HEK293 (cell line): Measurements from ENCODE around the gene QRSL1.

Experiments
- CTCF ChIA-PET: fragments of 350-600 bp; formaldehyde crosslinking; extraction: SDS; loops from one replicate; lab custom pipeline; 2021; ENCODE audit warnings: antibody characterized with exemption; lab: Yijun Ruan, JAX
- POLR2A ChIA-PET: fragments of 300-600 bp; formaldehyde crosslinking; extraction: SDS; loops from one replicate; lab custom pipeline; 2020; ENCODE audit warnings: antibody characterized with exemption, inconsistent platforms; lab: Yijun Ruan, JAX
- H3K27ac ChIP-seq: fragments of 200-500 bp; sonication (Bioruptor generic); 2 replicates; pipeline ENCODE4 v1.5.1; 2014; ENCODE audit warnings: low read depth, low read length, control low read depth, inconsistent platforms; ENCODE audit errors: extremely low read depth
- H3K36me3 ChIP-seq, 2 experiments: fragments of 200-500 bp in 1 of 2; sonication (Bioruptor generic) in 1 of 2; 1 replicate in 1 of 2; 2 replicates in 1 of 2; pipeline ENCODE4 v1.5.1; 2014 to 2017; ENCODE audit warnings: inconsistent platforms in 2 of 2, low read length in 2 of 2; ENCODE audit not compliant: control insufficient read depth in 2 of 2, insufficient read depth in 1 of 2
- H3K4me1 ChIP-seq: fragments of 200-500 bp; sonication (Bioruptor generic); 2 replicates; pipeline ENCODE4 v1.5.1; 2014; ENCODE audit warnings: mild to moderate bottlenecking, low read length, inconsistent platforms; ENCODE audit not compliant: control insufficient read depth, insufficient read depth
- H3K4me3 ChIP-seq: 2 replicates; pipeline ENCODE4 v1.5.1; 2011; ENCODE audit warnings: low read depth, mild to moderate bottlenecking, control low read depth, low read length, moderate library complexity
- H3K9me3 ChIP-seq: fragments of 200-500 bp; sonication (Bioruptor generic); 2 replicates; pipeline ENCODE4 v1.5.1; 2014; ENCODE audit warnings: low read depth, low read length, inconsistent platforms; ENCODE audit not compliant: control insufficient read depth, insufficient read depth
- GLIS1 ChIP-seq: fragments of 450-650 bp; formaldehyde crosslinking; IDR thresholded peaks from 2 replicates; pipeline ENCODE4 v1.5.1; 2016; ENCODE audit warnings: missing biosample characterization, missing genetic modification characterization
- KLF9 ChIP-seq: fragments of 450-650 bp; formaldehyde crosslinking; IDR thresholded peaks from 2 replicates; pipeline ENCODE4 v1.5.1; 2016; ENCODE audit warnings: missing biosample characterization, missing genetic modification characterization, low read depth
- YY1 ChIP-seq: fragments of 450-650 bp; formaldehyde crosslinking; IDR thresholded peaks from 2 replicates; pipeline ENCODE4 v1.5.1; 2018; ENCODE audit warnings: missing biosample characterization, missing genetic modification characterization
- ZEB2 ChIP-seq: fragments of 450-650 bp; formaldehyde crosslinking; IDR thresholded peaks from 2 replicates; pipeline ENCODE4 v1.5.1; 2016; ENCODE audit warnings: missing biosample characterization, missing genetic modification characterization
- ZNF140 ChIP-seq: fragments of 450-650 bp; formaldehyde crosslinking; IDR thresholded peaks from 2 replicates; pipeline ENCODE4 v1.5.1; 2016; ENCODE audit warnings: missing biosample characterization, missing genetic modification characterization
- ZNF2 ChIP-seq: fragments of 450-650 bp; formaldehyde crosslinking; IDR thresholded peaks from 2 replicates; pipeline ENCODE4 v1.5.1; 2016; ENCODE audit warnings: missing biosample characterization, missing genetic modification characterization
- ZNF221 ChIP-seq: fragments of 450-650 bp; formaldehyde crosslinking; IDR thresholded peaks from 2 replicates; pipeline ENCODE4 v1.5.1; 2017; ENCODE audit warnings: missing biosample characterization, missing genetic modification characterization, borderline replicate concordance
- ZNF23 ChIP-seq: fragments of 450-650 bp; formaldehyde crosslinking; IDR thresholded peaks from 2 replicates; pipeline ENCODE4 v1.5.1; 2016; ENCODE audit warnings: missing biosample characterization, missing genetic modification characterization, borderline replicate concordance
- ZNF280D ChIP-seq: fragments of 450-650 bp; formaldehyde crosslinking; IDR thresholded peaks from 2 replicates; pipeline ENCODE4 v1.5.1; 2016; ENCODE audit warnings: missing biosample characterization, missing genetic modification characterization
- ZNF341 ChIP-seq: fragments of 450-650 bp; formaldehyde crosslinking; IDR thresholded peaks from 2 replicates; pipeline ENCODE4; 2016; ENCODE audit warnings: low read depth, missing biosample characterization, missing genetic modification characterization
- ZNF391 ChIP-seq: fragments of 450-650 bp; formaldehyde crosslinking; IDR thresholded peaks from 2 replicates; pipeline ENCODE4 v1.5.1; 2016; ENCODE audit warnings: low read depth, missing biosample characterization, missing genetic modification characterization, borderline replicate concordance
- ZNF48 ChIP-seq: fragments of 450-650 bp; formaldehyde crosslinking; IDR thresholded peaks from 2 replicates; pipeline ENCODE4 v1.5.1; 2016; ENCODE audit warnings: missing biosample characterization, missing genetic modification characterization
- ZNF513 ChIP-seq: fragments of 450-650 bp; IDR thresholded peaks from 2 replicates; pipeline ENCODE4 v1.5.1; 2018; ENCODE audit warnings: missing biosample characterization, missing genetic modification characterization
- ZNF600 ChIP-seq: fragments of 450-650 bp; formaldehyde crosslinking; IDR thresholded peaks from 2 replicates; pipeline ENCODE4 v1.5.1; 2016; ENCODE audit warnings: missing biosample characterization, missing genetic modification characterization
- ZNF785 ChIP-seq: fragments of 450-650 bp; formaldehyde crosslinking; IDR thresholded peaks from 2 replicates; pipeline ENCODE4 v1.5.1; 2016; ENCODE audit warnings: missing biosample characterization, missing genetic modification characterization
- ZNF843 ChIP-seq: fragments of 450-650 bp; formaldehyde crosslinking; IDR thresholded peaks from 2 replicates; pipeline ENCODE4 v1.5.1; 2016; ENCODE audit warnings: missing biosample characterization, missing genetic modification characterization
- ZSCAN23 ChIP-seq: fragments of 450-650 bp; formaldehyde crosslinking; IDR thresholded peaks from 2 replicates; pipeline ENCODE4 v1.5.1; 2016; ENCODE audit warnings: missing biosample characterization, missing genetic modification characterization
- ZSCAN5A ChIP-seq: fragments of 450-650 bp; formaldehyde crosslinking; IDR thresholded peaks from 2 replicates; pipeline ENCODE4 v1.5.1; 2016; ENCODE audit warnings: missing biosample characterization, missing genetic modification characterization
- ZXDB ChIP-seq: fragments of 450-650 bp; formaldehyde crosslinking; IDR thresholded peaks from 2 replicates; pipeline ENCODE4 v1.5.1; 2016; ENCODE audit warnings: missing biosample characterization, missing genetic modification characterization
- TF ChIP-seq, protein P1 (sequence below): fragments of 450-650 bp; formaldehyde crosslinking; IDR thresholded peaks from 2 replicates; pipeline ENCODE4 v1.5.1; 2016; ENCODE audit warnings: missing biosample characterization, missing genetic modification characterization

QRSL1 gene

GRCh38 chr6:106629103-106629858, at the start of gene QRSL1, which contains the start of gene RTN4IP1 (continued):
- TF ChIP-seq ZSCAN5A (tag by site-specific recombination) = 0 out of 2 replicates have a peak, but pooled peaks have one; percentile 24
- no peak for TF ChIP-seq ZNF843 (tag by site-specific recombination)
- peak; percentile 96 for TF ChIP-seq YY1 (tag by site-specific recombination)
- peak; percentile 35; the same call in 1 of the 2 replicates for TF ChIP-seq KLF9 (tag by site-specific recombination)
- TF ChIP-seq ZNF140 = 0 out of 2 replicates have a peak, but pooled peaks have one; percentile 20
- TF ChIP-seq, protein P1, sequence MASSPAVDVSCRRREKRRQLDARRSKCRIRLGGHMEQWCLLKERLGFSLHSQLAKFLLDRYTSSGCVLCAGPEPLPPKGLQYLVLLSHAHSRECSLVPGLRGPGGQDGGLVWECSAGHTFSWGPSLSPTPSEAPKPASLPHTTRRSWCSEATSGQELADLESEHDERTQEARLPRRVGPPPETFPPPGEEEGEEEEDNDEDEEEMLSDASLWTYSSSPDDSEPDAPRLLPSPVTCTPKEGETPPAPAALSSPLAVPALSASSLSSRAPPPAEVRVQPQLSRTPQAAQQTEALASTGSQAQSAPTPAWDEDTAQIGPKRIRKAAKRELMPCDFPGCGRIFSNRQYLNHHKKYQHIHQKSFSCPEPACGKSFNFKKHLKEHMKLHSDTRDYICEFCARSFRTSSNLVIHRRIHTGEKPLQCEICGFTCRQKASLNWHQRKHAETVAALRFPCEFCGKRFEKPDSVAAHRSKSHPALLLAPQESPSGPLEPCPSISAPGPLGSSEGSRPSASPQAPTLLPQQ = 0 out of 2 replicates have a peak, but pooled peaks have one; percentile 8
- peak; percentile 67 for TF ChIP-seq ZXDB (tag by site-specific recombination)
- TF ChIP-seq ZNF341 = peak; percentile 67
- TF ChIP-seq ZNF391 = peak; percentile 65; the same call in 1 of the 2 replicates

GRCh38 chr6:106581468-106581867, 47.9 kb upstream of the QRSL1 start:
- H3K9me3 ChIP-seq = no peaks in the 10 kb centered on the region
- CTCF ChIA-PET = interaction anchor here (1.1 kb wide), 1 partner anchor 15 kb away, joined by 7 read pairs; no protein-coding TSS in a partner anchor

More at GRCh38 chr6:106581468-106581867, 47.9 kb upstream of the QRSL1 start:
- Histone ChIP-seq H3K36me3 (peaks cover 0 to 37% of the 10 kb centered on the region in 2 experiments; a peak in 1 of 3 replicates), H3K27ac (no peak overlapping the region), H3K4me3 (no peak overlapping the region), H3K4me1 (no peaks in the 10 kb centered on the region)
- POLR2A ChIA-PET = no interaction called here
- TF ChIP-seq ZEB2 (tag by site-specific recombination) (no peak), ZNF513 (tag by site-specific recombination) (no peak), ZNF785 (tag by site-specific recombination) (no peak), ZNF600 (tag by site-specific recombination) (no peak), ZSCAN23 (tag by site-specific recombination) (no peak), ZNF221 (tag by site-specific recombination) (no peak), ZNF23 (tag by site-specific recombination) (no peak), ZNF2 (tag by site-specific recombination) (no peak), GLIS1 (tag by site-specific recombination) (no peak), ZNF48 (tag by site-specific recombination) (no peak), ZNF280D (tag by site-specific recombination) (no peak)
